ENCODE results near the gene SLC30A5.
"Not testable (repeated sequence)": the region's sequence is repeated elsewhere in the genome, so short reads cannot be mapped to it uniquely, and the experiment has no call there.

SLC30A5 gene

DNA sequence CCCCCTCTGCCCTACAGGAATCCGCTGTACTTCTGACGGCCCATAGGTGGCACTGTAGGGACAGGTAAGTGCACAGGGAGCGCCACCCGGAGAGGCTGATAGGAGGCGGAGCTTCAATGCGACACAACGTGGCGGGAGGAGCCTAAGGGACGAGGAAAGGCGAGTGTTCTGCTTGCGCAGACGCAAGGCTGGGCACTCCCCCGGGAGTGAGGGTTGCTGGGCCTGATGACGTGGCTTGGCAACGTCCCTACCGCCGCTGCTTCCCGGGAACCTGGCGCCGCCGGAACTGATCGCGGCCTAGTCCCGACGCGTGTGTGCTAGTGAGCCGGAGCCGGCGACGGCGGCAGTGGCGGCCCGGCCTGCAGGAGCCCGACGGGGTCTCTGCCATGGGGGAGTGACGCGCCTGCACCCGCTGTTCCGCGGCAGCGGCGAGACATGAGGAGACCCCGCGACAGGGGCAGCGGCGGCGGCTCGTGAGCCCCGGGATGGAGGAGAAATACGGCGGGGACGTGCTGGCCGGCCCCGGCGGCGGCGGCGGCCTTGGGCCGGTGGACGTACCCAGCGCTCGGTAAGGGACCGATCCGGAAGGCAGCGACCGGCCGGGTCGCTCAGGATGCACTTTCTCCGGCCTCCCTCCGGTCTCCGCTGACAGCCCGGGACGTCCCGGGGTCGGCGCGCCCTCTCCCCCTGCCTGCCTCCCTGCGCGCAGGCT is at the start of gene SLC30A5:
Gene SLC30A5 (plus strand): TSS at position 244 of the 712 bp plus-strand sequence. CDS start 242 bp downstream, at position 486.
- DNase-seq: peak; percentile 99

GRCh38 chr5:69045213-69045612 is 48.6 kb upstream of the SLC30A5 start:
- DNase-seq: not testable (repeated sequence)

DNA sequence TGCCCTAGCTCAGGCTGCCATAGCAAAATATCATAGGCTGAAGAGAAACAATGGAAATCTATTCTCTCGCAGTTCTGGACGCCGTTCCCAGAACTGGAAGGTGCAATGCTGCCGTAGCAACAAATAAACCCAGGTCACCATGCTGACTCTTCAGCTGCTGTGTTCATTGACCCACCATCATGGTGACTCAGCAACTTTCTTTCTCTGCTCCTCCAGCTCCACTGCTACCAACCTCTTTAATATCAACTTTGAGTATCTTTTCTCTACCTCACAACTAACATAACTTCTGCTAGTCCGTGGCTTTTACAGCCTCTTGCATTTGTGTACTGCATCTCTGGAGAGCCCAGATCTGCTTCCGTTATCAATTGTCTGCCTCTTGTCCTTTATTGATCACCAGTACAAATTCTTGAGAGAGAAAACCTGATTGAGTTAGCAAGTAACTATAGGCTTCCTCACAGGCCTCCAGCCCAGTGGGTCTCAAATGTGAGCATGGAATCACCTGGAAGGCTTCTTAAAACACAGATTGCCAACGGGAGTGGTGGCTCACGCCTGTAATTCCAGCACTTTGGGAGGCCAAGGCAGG is 47.3 kb upstream of the SLC30A5 start:
- DNase-seq: no peak

DNA sequence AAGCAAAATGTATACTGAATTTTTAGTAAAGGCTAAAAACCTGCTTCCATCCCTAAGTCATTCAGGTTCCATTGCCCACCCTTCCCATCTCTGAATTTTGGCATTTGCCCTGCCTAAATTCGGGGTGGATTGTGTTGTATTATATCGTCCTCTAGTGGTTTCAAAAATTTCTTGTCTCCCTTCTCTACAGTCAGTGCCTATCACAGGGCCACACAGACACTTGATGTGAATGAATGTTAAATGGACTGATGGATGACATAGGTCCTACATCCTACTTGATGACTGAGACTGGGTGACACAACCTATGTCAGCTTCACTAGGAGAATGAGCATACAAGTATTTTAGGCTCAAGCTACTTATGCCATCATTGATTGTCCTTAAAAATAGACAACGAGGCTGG is 45.6 kb upstream of the SLC30A5 start:
- peak; percentile 33 for DNase-seq

- DNase-seq: no peak
These were observed 44.7 kb upstream of the SLC30A5 start for GRCh38 chr5:69049151-69049550.

- DNase-seq: no peak
These were observed 44.0 kb upstream of the SLC30A5 start for GRCh38 chr5:69049796-69050195.

DNA sequence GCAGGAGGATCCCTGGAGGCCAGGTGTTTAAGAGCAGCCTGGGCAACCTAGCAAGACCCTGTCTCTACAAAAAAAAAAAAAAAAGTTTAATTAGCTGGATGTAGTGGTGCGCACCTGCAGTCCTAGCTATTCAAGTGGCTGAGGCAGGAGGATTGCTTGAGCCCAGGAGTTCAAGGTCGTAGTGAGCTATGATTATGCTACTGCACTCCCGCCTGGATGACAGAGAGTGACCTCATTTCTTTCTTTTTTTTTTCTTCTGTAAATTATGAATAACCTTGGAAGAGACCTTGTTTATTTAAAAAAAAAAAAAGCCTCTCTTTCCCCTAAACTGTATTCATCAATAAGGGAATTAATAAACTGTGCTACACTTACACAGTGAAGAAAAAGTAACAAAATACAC is 43.6 kb upstream of the SLC30A5 start:
- DNase-seq: no peak

- DNase-seq: no peak
These were observed 41.6 kb upstream of the SLC30A5 start for GRCh38 chr5:69052181-69052580.

DNA sequence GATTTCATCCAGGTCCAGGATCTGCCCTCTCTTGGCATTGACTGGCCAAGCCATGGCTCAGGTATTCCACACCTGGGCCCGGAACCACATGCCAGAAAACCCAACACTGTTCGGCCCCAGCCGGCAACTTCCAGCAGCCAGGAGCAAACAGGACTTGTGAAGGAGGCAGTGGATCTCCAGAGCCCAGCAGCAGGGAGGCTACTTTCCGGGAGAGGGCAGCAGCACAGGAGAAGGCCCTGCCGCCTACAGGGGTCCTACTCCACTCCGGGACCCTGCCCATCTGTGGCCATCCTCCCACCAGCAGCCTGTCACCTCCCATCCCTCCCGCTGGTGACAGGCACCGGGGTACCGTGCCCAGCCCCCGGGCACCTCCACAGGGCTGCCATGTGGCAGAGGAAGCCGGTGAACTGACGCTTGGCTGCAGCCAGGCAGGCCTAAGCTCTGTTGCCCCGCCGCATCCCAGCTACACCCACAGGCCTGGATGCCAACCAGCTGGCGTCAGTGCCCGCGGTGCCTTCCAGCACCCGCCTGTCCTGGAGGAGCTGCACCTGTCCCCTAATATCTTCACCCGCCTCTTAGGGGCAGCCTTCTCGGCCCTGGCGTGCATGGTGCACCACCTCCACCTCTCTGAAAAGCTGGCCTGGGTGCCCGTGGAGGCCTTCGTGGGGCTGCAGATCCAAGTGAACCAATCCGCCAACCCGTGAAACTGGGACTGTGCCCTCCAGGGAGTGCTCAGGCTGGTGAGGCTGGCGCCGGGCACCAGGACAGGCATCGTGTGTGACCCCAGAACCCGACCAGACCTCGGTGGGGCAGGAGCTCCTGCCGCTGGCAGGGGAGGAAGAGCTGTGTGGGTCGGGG is 18.9 kb upstream of the SLC30A5 start:
- DNase-seq: no peak

DNA sequence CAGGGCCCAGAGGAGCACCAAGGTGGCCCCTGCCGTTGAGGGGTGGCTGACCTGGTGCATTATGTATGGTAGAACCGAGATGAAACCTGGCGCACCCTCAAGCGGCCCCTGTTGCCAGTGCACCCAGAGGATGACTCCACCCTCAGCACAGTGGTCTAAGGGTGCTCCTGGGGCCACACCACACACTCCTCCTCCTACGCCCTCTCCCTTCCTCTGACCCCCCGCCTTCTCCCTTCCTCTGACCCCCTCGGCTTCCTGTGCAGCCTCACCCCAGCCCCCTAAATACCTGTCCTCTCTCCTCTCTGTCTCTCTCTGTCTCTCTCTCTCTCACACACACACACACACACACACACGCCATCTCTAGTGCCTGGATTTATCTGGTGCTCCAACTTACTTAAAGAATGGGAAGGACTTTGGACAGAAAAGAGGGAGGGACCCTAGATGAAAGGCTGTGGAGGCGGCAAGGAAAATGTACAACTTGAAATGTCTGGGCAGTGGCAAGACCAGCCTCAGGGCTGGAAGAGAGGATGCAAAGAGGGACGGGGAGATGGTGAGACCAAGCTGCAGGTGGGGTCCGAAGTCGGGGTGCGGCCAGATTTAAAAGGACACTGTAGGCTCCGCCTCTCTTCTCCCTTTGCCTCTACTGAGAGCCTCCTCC is 18.2 kb upstream of the SLC30A5 start:
- no peak for DNase-seq

DNA sequence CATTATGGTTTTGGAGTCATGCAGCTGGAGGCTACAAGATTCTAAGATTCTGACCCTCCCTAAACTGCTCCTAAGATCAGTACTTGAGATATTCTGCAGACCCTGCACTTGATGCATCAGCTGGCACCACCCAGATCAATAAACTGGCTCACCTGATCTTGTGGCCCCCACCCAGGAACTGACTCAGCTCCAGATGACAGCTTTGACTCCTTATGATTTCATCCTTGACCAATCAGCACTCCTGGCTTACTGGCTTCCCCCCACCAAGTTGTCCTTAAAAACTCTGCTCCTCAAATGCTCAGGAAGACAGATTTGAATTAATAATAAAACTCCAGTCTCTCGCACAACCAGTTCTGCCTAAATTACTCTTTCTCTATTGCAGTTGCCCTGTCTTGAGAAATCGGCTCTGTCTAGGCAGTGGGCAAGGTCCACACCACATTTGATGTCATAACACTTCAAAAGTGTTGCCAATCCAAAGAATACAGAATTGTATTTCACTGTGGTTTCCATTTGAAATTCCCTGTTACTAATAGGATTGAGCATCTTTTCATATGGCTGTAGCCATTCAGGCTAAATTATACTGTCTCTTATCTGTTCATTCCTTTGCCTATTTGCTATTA is 14.8 kb upstream of the SLC30A5 start:
- no peak for DNase-seq

DNA sequence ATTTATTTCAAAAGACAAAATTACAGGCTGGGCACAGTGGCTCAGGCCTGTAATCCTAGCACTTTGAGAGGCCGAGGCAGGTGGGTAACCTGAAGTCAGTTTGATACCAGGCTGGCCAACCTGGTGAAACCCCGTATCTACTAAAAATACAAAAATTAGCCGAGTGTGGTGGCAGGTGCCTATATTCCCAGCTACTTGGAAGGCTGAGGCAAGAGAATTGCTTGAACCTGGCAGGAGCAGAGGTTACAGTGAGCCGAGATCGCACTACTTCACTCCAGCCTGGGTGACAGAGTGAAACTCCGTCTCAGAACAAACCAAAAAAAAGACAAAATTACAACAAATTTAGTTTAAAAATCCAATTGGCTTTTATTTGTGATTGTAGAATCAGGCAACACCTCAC is 14.3 kb upstream of the SLC30A5 start:
- no peak for DNase-seq

DNA sequence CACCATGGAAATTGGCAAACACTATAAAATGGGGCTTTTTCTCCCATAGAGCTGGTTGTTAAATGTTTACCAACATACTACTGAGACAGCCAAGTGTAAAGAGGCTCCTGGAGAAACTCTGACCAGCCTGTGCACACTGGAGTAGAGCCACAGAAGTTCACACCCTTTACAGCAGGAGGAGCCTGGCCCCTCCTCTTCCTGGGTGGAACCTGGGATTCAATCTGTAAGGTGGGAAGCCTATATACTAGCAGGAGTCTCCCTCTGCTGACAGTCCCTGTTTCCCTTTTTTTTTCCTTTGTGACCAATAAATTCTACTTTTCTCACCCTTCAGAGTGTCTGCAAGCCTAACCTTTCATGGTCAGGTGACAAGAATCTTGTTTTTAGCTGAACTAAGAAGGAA is 10.4 kb upstream of the SLC30A5 start:
- DNase-seq: peak; percentile 10

DNA sequence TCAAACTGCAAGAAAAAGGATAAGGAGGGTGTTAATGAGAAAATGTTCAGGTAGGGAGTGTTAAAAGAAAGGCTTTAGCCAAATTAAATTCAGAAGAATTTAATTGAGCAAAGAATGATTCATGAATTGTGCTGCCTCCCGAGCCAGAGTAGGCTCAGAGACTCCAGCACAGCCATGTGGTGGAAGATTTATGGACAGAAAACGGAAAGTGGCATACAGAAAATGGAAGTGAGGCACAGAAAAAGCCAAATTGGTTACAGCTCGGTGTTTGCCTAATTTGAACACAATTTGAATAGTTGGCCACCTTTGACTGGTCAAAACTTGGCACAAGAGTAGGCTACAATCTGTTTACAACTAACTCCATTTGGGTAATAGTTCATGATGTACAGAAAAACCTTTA is 9.6 kb upstream of the SLC30A5 start:
- no peak for DNase-seq

- DNase-seq: no peak
These were observed 8.9 kb upstream of the SLC30A5 start for GRCh38 chr5:69084903-69085302.

- DNase-seq: no peak
These were observed 7.6 kb upstream of the SLC30A5 start for GRCh38 chr5:69086206-69086605.

- DNase-seq: not testable (repeated sequence)
These were observed 5.8 kb upstream of the SLC30A5 start for GRCh38 chr5:69088006-69088405.

DNA sequence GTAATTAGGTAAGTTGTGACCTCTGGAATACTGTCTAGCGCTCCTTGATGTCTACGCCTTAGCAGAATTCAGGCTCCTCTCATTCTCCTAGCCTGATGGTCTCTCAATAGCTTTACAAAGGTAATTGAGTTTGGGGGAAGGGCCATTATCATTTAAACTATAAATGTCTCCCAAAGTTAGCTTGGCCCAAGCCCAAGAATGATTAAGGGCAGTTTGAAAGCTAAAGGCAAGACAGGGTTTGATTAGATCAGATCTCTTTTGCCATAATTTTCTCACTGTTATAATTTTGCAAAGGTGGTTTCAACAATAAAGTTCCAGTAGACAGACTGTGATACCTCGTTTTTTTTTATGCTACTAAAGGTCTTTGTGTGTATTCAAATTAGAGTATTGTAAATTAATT is 3.7 kb upstream of the SLC30A5 start:
- DNase-seq: no peak

- no peak for DNase-seq
These were observed 2.0 kb upstream of the SLC30A5 start for GRCh38 chr5:69091771-69092170.

- DNase-seq: no peak
These were observed 845 bp upstream of the SLC30A5 start for GRCh38 chr5:69092969-69093368.

GRCh38 chr5:69099302-69099701 is 5.5 kb downstream of the SLC30A5 start:
- DNase-seq: peak; percentile 1

DNA sequence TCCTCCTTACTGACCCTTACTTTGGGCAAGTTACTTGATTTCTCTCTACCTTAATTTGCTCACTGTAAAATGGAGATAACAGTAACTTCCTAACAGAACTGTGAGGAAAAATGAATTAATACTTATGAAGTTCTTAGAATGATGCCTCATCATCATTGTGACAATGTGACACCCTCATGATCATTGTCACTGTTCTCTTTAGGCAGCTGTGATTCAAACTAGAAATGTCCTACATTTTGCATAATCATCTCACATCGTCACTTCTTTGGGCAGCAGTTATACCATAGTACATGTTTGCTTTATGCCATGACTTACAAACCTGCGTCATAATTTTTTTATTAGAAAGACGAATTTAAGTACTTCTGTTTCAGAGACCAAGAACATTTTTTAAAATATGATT is 9.7 kb downstream of the SLC30A5 start:
- no peak for DNase-seq

Data from NCI-H82 (cell line).